PC-9 (cell line): ENCODE data around the gene OPTC.

ENCODE experiments used
- EZH2 ChIP-seq: fragments of 200-600 bp; sonication (generic); IDR thresholded peaks from 2 replicates; pipeline ENCODE4 v1.8.0; 2017; ENCODE audit warnings: antibody characterized with exemption, low read depth
- TF ChIP-seq, protein P1 (sequence below): fragments of 200-600 bp; sonication (generic); conservative IDR thresholded peaks from 2 replicates; pipeline ENCODE4 v1.6.1; 2017; ENCODE audit warnings: mixed run types, antibody characterized with exemption, mild to moderate bottlenecking, moderate library complexity

DNA sequence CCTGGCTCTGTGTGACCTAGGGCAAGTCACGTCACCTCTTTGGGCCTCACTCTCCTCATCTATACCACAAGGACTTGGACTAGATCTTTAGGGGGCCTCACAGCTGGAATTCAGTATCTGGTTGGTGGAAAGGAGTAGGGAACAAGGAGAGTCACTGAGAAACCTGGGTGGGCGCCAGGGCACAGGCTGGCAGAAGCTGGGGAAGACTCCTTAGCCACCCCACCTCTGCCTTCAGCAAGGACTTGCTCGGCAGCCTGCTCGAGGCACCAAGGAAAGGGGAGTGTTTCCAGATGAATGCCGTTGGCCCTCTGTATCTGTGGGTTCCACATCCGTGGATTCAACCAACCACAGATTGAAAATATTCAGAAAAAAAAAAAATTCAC lies 1.2 kb upstream of the OPTC start:
- TF ChIP-seq, protein P1, sequence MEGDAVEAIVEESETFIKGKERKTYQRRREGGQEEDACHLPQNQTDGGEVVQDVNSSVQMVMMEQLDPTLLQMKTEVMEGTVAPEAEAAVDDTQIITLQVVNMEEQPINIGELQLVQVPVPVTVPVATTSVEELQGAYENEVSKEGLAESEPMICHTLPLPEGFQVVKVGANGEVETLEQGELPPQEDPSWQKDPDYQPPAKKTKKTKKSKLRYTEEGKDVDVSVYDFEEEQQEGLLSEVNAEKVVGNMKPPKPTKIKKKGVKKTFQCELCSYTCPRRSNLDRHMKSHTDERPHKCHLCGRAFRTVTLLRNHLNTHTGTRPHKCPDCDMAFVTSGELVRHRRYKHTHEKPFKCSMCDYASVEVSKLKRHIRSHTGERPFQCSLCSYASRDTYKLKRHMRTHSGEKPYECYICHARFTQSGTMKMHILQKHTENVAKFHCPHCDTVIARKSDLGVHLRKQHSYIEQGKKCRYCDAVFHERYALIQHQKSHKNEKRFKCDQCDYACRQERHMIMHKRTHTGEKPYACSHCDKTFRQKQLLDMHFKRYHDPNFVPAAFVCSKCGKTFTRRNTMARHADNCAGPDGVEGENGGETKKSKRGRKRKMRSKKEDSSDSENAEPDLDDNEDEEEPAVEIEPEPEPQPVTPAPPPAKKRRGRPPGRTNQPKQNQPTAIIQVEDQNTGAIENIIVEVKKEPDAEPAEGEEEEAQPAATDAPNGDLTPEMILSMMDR, result no peak
- no peak for TF ChIP-seq EZH2
